Peyer's patch (tissue), 4 donors: ENCODE measurements around the gene CNR2.

Experiments
- POLR2A ChIP-seq, 2 donors: fragments of 450-650 bp; IDR thresholded peaks; one replicate each; pipeline ENCODE4 v1.5.1; 2017; ENCODE audit warnings: antibody characterized with exemption in 2 of 2, mild to moderate bottlenecking in 2 of 2, moderate library complexity in 2 of 2
- TF ChIP-seq, protein P1 (sequence below), 6 experiments: fragments of 450-650 bp in 4 of 6; fragments of 200-600 bp in 2 of 6; sonication (generic) in 1 of 6; IDR thresholded peaks; one replicate each; pipeline ENCODE4 v1.5.1; 2017 to 2019; ENCODE audit warnings: antibody characterized with exemption in 6 of 6, mild to moderate bottlenecking in 3 of 6, moderate library complexity in 1 of 6

GRCh38 chr1:23896491-23896890 lies 16.7 kb downstream of the CNR2 start:
- TF ChIP-seq, protein P1, sequence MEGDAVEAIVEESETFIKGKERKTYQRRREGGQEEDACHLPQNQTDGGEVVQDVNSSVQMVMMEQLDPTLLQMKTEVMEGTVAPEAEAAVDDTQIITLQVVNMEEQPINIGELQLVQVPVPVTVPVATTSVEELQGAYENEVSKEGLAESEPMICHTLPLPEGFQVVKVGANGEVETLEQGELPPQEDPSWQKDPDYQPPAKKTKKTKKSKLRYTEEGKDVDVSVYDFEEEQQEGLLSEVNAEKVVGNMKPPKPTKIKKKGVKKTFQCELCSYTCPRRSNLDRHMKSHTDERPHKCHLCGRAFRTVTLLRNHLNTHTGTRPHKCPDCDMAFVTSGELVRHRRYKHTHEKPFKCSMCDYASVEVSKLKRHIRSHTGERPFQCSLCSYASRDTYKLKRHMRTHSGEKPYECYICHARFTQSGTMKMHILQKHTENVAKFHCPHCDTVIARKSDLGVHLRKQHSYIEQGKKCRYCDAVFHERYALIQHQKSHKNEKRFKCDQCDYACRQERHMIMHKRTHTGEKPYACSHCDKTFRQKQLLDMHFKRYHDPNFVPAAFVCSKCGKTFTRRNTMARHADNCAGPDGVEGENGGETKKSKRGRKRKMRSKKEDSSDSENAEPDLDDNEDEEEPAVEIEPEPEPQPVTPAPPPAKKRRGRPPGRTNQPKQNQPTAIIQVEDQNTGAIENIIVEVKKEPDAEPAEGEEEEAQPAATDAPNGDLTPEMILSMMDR (IDR thresholded peaks at IDR 0.05), result no peak
- TF ChIP-seq POLR2A (IDR thresholded peaks at IDR 0.05), result no peak
